GM18873 (cell line): ENCODE data around the gene FASN.

Experiments
- ATAC-seq: cut with Tn5 transposase; IDR thresholded peaks from one replicate; pipeline ENCODE4 v1.9.1; 2021; ENCODE audit warnings: mild to moderate bottlenecking, moderate library complexity, moderate number of reproducible peaks; ENCODE audit not compliant: unreplicated experiment, low FRiP score

Gene FASN

DNA sequence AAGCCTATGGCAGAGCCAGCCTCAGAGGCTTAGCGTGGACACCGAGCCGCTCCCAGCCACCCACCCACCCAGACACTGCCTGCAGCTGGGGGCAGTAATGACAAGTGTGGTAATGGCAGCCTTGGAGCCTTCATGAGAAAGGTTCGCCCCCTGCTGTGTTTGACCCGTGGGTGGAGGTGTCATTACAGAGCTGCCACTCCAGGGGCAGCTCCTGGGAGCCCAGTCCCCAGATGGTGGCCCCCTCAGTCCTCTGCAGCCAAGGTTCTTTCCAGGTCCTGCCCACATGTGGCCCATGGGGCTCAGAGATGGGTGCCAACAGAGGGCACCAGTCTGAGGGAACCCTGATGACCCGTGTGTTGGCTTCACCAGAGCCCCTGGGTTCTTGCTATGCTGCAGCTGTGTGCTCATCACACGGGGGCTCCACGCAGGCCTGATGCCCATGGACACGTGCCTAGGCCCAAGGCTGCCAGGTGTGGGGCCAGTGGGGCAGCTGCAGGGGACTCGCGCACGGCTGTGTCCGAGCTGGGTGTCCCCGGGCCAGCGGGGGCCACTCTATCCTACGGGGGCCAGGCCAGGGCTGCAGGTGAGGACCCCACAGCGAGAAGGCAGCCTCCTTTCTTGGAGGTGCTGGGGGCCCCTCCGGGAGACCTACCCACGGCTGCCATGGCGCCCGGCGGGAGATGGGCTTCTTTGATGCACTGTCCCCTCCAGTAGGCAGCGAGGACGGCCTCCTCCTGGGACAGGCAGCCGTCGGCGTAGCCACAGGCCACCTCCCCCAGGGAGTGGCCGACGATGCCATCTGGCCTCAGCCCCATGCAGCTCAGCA is 8.1 kb downstream of the FASN start:
- ATAC-seq: no peak

DNA sequence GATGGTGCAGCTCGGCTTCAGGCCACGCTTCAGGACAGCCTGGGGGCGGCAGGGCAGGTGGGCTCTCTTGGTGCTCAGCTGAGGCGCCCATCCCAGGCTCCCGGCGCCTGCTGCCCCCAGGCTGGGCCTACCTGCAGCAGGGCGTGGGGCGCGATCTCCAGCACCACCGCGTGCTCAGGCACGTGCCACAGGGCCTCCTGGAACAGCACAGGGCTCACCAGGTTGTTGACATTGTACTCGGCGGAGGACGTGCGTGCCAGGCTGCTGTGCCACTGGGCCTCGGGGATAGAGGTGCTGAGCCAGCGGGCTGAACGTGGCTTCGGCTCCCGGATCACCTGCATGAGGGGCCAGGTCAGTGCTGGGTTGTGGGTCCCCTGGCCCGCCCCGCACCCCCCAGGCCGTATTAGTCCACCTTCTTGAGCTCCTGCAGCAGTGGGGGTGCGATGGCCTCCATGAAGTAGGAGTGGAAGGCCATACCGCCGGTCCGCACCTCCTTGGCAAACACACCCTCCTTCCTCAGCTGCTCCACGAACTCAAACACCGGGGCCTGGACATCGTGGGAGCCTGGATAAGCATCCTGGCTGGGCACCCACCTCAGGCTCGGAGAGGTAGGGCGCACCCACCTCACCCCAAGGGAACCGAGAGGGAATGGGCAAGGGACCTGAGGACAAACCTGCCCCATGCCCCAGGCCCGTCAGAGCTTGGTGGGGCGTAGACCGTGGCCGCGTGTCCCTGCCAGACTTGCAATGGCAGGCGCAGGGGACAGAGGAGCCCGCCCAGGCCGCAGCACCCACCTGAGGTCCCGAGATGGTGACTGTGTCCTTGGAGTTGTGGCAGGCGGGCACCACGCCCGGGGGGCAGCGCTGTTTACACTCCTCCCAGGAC is 9.0 kb downstream of the FASN start:
- ATAC-seq: no peak

DNA sequence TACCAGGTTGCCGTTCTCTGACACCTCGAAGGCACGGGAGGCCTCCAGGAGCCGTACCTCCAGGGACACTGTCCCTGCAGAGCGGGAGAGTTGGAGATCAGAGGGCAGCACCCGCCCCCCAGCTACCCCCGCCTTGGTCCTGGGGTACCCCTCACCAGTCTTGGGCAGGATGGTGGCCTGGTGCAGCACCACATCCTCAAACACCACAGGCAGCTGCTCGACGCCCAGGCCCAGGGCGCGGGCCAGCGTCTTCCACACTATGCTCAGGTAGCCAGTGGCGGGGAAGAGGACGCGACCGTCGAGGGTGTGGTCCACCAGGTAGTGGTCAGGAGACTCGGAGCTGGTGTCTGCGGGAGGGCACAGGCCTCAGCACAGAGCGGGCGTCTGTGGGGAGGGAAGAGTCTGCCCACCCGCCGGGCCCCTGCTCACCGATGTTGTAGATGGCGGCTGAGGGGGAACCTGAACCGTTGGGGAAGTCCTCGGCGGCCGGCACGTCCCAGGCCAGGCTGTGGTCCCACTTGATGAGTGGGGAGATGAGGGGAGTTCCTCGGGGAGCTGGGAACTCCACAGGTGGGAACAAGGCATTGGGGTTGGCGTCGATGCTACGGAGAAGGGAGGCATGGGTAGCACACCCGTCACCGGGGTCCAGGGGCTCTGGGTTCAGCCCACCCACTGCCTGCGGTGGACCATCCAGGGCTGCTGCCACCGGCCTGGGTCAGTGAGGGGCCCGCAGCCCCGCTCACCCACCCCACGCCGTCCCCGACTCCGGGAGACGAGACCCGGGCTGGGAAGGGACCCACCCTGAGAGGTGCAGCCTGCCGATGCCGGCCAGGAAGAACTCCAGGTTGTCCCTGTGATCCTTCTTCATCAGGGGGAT is 9.8 kb downstream of the FASN start:
- no peak for ATAC-seq

DNA sequence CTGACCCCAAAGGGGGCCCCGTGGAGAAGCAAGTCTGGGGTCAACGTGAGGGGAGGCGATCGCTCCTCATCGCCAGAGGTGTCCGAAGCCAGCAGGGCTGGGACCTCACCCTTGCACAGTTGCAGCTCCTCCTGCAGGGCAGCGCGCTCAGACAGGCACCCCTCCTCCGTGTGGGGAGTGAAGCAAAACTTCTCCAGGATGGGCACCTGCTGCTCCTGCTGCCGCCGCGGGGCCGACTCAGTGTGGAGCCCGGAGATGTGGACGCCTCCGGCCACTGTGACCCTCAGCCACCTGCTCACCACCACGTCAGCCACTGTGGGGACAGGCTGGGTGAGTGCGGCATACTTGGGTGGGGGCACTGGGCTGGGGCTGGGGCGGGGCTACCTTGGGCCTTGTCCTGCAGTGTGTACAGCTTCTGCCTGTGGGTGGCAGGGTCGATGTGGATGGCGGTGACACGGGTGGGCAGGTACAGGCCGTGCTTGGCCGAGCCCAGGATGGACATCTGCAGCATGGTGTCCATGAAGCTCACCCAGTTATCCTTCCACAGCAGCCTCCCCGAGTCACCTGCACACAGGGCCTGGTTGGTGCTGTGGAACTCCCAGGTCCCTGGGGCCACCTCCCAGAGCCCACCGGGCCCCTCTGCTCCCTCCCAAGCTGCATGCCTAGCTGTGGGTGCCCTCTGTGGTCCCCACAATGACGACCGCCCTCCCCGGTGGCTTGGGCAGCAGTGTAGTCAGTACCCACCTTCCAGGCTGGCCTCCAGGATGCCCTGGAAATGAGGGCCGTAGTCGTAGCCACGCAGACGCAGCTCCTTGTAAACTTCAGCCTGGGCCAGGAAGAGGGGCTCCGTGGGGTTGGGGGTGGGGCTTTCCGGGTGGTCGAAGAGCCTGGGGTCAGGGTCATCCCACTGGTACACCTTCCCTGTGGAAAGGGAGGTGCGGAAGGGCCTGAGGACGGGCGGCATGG is 10.8 kb downstream of the FASN start:
- no peak for ATAC-seq

DNA sequence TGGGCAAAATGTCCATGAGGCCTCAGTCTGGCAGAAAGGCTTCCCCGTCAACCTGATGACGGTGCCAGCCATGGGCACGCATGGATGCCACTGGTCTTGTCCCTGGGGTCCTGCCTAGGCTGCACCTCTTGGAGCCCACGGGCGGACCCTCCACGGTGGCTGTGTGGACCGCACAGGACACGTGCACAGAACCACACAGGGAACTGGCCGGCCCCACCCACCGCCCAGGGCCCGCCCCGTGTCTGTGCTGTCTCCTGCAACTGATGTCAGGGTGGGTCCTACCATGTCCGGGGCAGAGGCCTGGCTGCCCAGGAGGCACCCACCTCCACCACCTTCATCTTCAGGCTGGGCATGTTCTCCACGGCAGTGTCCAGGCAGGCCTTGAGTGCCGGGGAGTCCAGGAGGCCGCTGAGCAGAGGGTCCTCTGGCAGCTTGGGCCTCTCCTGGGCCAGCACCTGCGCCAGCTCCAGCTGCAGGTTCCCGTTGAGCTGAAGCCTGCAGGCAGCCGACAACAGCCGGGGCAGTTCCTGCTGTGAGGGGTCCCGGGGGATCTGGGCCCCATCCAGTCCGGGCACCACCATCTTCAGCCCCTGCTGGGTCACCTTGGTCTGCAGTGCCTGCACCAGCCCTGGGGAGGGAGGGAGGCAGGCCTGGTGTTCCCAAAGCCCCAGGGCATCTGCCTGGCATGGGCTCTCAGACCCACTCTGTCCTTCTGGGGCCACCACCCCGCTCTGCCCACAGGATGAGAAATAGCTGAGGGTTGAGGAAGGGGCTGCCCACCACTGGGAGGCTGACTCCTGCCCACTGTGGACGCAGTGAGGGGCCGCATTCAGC is 11.9 kb downstream of the FASN start:
- no peak for ATAC-seq

DNA sequence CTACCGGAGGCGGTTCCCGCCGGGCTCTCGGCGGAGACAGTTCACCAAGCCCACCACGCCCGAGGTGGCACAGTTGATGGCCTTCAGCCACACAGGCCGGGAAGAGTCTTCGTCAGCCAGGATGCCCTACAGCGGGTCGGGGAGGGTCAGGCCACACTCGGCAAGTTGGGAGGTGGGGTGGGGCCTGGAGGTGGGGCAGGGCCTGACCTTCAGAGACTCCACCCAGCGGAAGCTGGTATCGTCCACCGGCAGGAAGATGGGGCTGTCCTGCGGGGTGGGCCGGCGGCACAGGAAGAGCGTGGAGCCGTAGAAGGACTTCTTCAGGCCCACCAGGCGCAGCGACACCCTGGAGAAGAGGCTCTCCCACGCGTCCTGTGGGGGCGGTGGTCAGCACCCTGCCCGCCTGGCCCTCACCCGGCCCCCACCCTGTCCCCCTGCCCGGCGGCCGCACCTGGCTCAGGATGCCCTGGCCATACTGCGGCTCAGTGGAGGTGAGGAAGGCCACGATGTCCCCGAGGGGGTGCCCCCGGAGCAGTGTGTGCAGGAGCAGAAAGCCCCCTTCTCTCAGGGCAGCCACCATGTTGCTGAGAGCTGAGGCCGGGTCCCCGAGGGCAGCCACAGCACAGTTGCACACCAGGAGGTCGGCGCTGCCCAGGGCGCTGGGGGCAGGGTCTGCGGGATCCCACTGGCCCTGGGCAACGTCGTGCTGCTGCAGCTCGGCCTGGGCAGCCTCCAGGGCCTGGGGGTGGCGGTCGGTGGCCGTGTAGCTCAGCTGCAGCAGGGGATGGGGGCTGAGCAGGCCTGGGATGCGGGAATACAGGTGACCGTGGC is 12.8 kb downstream of the FASN start:
- ATAC-seq: no peak

DNA sequence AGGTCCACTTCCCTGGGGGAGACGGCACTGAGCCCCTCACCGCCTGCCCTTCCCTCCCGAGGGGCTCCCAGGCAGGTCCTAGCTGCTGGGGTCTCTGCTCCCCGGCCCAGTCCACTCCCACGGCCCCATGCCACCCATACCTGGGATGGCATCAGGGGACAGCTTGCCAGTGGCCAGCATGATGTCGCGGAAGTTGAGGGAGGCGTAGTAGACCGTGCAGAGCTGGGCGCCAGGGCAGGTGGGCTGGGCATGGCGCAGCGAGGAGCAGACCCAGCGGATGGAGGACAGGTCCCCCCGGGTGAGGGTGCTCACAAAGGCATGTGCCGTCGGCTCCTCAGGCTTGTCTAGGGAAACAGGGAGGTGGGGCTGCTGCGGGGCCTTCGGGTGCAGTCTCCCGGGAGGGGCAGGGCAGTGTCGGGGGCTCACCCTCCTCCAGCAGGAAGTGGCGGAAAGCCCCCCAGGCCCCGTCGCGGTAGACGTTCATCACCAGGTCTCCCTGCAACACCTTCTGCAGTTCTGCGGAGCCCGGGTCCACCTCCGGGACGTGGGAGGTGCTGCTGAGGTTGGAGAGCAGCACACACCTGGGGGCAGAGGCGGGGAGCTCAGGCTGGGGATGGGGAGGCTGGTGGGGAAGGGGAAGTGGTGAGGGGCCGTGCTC is 13.5 kb downstream of the FASN start:
- no peak for ATAC-seq

DNA sequence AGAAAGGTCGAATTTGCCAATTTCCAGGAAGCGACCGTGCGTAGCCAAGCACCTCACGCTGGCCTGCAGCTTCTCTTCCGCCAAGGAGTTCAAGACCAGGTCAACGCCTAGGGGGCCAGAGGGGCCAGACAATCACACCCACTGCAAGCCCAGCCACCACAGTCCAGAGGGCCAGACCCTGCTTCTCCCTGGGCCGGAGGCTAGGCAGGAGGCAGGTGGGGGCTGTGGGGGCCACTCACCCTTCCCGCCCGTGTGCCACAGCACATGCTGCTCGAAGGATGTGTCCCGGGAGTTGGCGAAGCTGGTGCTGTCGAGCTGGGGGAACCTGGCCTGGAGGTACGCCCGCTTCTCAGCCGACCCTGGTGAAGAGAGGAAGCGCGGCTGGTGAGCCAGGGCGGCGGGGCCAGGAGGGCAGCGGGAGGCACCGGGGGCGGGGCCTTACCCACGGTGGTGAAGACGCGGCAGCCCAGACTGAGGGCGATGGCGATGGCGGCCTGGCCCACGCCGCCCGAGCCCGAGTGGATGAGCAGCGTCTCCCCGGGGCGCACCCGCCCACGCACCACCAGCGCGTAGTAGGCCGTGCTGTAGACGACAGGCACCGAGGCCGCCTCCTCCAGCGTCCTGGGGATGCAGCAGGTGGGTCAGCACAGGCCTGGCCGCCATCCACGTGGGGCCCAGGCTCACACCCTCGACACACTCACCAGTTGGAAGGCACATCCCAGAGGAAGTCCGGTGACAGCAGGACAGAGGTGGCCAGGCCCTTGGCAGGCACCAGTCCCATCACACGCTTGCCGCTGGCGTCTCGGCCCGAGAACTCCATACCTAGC is 14.3 kb downstream of the FASN start:
- ATAC-seq: no peak

DNA sequence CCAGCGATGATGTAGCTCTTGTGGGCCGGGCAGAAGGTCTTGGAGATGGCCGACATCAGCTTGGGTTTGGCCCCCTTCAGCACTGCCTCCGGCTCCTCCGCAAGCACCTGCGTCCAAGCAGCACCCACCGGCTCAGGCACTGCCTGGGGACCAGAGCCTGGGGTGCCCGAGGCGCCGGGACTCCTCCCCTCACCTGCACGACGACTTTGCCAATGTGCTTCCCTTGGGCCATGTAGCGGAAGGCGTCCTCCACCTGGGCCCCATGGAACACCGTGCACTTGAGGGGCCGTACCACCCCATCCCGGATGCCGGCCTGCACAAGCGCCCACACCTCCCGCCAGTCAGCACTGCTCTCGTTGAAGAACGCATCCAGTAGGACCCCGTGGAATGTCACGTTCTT is 15.0 kb downstream of the FASN start:
- ATAC-seq: no peak

DNA sequence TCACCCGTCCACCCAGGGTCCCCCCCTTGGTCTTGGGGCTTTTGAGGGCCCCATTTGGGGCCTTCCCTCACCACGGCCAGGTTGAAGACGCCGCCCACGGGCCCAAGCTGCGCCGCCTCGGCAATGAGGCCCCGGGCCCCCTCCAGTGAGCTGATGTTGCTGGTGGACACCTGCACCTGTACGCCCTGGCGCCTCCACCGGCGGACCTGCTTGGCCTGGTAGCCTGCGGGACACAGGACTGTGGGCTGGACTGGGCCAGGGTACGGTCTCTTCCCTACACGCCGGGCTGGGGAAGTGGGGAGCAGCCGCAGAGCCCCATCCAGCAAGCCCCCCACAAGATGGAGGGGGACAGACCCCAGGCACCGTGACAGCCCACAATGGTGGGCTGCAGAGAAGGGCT is 15.6 kb downstream of the FASN start:
- no peak for ATAC-seq

DNA sequence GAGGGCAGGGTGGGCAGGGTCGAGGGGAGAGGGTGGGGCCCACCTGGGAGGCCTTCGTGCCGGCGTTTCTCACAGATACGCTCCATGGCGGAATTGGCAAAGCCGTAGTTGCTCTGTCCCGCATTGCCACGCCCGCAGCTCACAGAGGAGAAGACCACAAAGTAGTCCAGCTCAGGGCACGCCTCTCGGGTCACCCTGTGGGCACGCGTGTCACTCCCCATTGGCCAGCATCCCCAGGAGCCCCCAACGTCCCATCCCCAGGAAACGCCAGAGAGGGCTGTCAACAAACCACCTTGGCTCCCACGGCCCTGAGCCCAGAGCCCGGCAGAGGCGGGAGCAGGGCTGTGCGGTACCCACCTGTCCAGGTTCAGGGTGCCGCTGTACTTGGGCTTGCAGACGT is 16.1 kb downstream of the FASN start:
- no peak for ATAC-seq

DNA sequence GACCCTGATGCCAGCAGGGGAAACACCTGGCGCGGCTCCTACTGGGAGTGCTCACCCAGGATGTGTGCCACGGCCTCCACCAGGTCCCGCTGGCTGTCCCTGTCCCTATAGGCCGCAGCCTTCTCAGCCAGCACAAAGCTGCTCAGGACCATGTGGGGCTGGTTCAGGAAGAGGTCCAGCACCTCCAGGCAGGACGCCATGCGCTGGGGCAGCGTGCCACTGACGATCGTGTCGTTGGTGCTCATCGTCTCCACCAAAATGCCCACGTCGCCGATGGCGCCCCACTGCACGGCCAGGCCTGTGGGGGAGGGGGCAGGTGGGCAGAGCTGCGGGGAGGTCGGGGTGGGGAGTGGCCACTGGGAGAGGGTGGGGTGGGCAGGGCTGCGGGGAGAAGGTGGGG is 16.5 kb downstream of the FASN start:
- no peak for ATAC-seq

DNA sequence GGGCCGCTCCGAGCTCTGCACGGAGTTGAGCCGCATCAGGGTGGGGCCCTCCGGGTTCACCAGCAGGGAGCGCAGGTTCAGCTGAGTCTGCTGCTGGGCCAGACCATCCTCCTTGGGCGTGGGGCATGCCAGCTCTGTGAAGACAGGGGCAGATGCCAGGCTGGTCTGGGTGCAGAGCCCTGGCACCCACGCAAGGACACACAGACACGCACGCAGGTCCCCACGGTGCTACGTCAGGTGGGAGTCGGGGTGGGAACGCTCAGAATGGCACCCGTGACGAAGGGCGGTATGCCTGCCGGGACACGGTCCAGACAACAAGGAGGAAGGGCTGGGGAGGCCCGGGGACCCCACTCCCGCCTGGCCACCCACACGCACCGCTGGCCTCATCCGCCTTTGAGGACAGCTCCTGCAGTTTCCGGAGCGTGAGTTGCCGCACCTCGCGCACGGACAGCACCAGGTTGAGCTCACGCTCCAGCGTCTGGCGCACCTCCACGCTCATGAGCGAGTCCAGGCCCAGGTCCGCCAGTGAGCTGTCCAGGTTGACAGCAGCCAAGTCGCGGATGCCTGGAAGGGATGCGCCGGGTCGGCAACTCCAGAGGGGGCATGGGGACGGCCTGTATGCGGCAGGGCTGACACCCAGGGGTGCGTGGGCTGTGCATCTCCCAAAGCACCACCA is 17.1 kb downstream of the FASN start:
- ATAC-seq: no peak

DNA sequence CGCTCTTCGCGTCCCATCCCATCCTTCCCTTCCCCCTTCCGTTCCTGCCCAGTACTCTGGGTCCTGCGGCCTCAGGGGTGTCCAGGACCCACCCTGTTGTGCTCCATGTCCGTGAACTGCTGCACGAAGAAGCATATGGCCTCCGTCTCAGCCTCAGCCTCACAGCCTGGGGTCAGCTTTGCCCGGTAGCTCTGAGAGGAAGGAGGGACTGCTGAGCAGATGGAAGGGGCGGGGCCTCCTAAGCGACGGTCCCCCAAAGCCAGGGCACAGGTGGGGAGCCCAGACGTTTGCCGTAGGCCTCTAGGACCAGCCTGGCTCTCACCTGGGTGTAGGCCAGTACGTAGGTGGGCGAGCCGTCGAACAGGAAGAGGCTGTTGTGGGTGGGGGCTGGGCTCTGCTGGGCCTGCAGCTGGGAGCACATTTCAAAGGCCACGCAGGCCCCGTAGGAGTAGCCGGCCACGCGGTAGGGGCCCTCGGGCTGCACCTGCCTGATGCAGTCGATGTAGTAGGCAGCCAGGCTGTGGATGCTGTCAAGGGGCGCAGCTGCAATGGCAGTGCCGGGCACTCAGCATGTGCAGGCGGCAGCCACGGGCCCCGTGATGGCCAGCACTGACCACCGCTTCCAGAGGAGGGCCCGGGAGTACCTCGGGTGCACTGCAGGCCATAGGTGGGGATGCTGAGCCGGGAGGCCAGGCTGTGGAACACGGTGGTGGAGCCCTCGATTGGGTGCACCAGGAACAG is 17.8 kb downstream of the FASN start:
- no peak for ATAC-seq

DNA sequence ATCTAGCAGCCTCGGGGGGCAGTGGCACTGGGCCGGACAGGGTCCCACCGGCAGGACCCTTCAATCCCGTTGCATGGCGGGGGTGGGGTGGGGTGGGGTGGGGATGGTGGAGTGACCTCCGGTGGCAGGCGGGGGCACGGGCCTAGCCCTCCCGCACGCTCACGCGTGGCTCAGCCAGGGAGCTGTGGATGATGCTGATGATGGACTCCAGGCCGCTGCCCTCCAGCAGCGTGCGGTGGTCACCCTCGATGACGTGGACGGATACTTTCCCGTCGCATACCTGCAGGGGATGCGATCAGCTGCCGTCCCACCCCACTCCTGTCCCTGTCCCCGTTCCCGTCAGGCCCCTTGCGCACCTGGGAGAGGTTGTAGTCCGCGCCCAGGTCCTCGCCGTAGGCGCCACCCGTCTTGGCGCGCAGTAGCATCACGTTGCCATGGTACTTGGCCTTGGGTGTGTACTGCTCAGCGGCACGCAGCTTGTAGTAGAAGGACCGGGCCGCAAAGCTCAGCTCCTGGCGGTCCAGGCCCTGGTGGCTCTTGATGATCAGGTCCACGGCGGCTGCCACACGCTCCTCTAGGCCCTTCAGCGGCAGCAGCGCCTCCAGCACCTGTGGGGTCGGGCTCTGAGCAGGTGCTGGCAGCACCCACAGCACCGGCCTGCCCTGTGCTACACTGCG is 18.9 kb downstream of the FASN start:
- ATAC-seq: no peak
